ENCODE results near the gene SUCLA2. TPM values are rescaled to one million over a fixed set of nuclear protein-coding genes. Genes with fewer than 3 reads are reported as not detected.
"Not testable (repeated sequence)": the region's sequence is repeated elsewhere in the genome, so short reads cannot be mapped to it uniquely, and the experiment has no call there.

Gene SUCLA2
- total RNA-seq, 4 donors from 2014 or later: 56.8 to 68.6 (median 60.9) TPM

- no peak for ATAC-seq
- Histone ChIP-seq H3K36me3 (peaks cover 0 to 70% of the 10 kb centered on the region in 2 donors), H3K27ac (no peak overlapping the region), H3K4me3 (no peak overlapping the region), H3K9me3 (no peaks in the 10 kb centered on the region), H3K4me1 (no peaks in the 10 kb centered on the region), H3K27me3 (no peaks in the 10 kb centered on the region)
- TF ChIP-seq CTCF (IDR thresholded peaks at IDR 0.05): no peak
- TF ChIP-seq POLR2A (IDR thresholded peaks at IDR 0.05): no peak
- no peak for TF ChIP-seq POLR2AphosphoS5 (IDR thresholded peaks at IDR 0.05)
- TF ChIP-seq EP300 (IDR thresholded peaks at IDR 0.05): no peak
- WGBS, 2 donors (ENCODE audit: low coverage in 1 of 2): 96 to 100% methylated on average over 1 to 2 of the region's 4 CpGs
Observed at GRCh38 chr13:47959468-47960247, 41.4 kb downstream of the SUCLA2 start.

GRCh38 chr13:47957073-47957472 is 44.0 kb downstream of the SUCLA2 start:
- Histone ChIP-seq H3K27me3 (no peaks in the 10 kb centered on the region), H3K27ac (no peak overlapping the region), H3K4me1 (no peaks in the 10 kb centered on the region), H3K4me3 (no peak overlapping the region), H3K9me3 (no peaks in the 10 kb centered on the region), H3K36me3 (peaks cover 0 to 65% of the 10 kb centered on the region in 2 donors)
- no peak for ATAC-seq
- WGBS, 2 donors (ENCODE audit: low coverage in 1 of 2): 100% methylated on average over 1 of the region's 5 CpGs; no CpG with 5 or more reads in 1 of the 2 donors
- TF ChIP-seq POLR2A (IDR thresholded peaks at IDR 0.05): no peak
- no peak for TF ChIP-seq POLR2AphosphoS5 (IDR thresholded peaks at IDR 0.05)
- TF ChIP-seq EP300 (IDR thresholded peaks at IDR 0.05): no peak
- TF ChIP-seq CTCF (IDR thresholded peaks at IDR 0.05): no peak

- H3K4me3 ChIP-seq: no peak overlapping the region
- no peaks in the 10 kb centered on the region for H3K27me3 ChIP-seq
- no peak for ATAC-seq
- 100% methylated on average over 2 of the region's 2 CpGs; no CpG with 5 or more reads in 1 of the 2 donors for WGBS, 2 donors (ENCODE audit: low coverage in 1 of 2)
- H3K36me3 ChIP-seq: peaks cover 0 to 66% of the 10 kb centered on the region in 2 donors
- no peak overlapping the region for H3K27ac ChIP-seq
- no peaks in the 10 kb centered on the region for H3K9me3 ChIP-seq
- TF ChIP-seq POLR2A (IDR thresholded peaks at IDR 0.05) (no peak), POLR2AphosphoS5 (IDR thresholded peaks at IDR 0.05) (no peak), CTCF (IDR thresholded peaks at IDR 0.05) (no peak), EP300 (IDR thresholded peaks at IDR 0.05) (no peak)
- H3K4me1 ChIP-seq: no peaks in the 10 kb centered on the region
Observed at GRCh38 chr13:47955836-47956235, 45.2 kb downstream of the SUCLA2 start.

- Histone ChIP-seq H3K9me3 (no peaks in the 10 kb centered on the region), H3K27me3 (no peaks in the 10 kb centered on the region), H3K4me1 (no peaks in the 10 kb centered on the region), H3K27ac (no peak overlapping the region), H3K4me3 (no peak overlapping the region), H3K36me3 (peaks cover 0 to 71% of the 10 kb centered on the region in 2 donors)
- no peak for ATAC-seq
- WGBS, 2 donors (ENCODE audit: low coverage in 1 of 2): 70 to 89% methylated on average over 2 of the region's 2 CpGs
- no peak for TF ChIP-seq EP300 (IDR thresholded peaks at IDR 0.05)
- TF ChIP-seq POLR2AphosphoS5 (IDR thresholded peaks at IDR 0.05): no peak
- TF ChIP-seq POLR2A (IDR thresholded peaks at IDR 0.05): no peak
- no peak for TF ChIP-seq CTCF (IDR thresholded peaks at IDR 0.05)
Observed at GRCh38 chr13:47949799-47950198, 51.3 kb downstream of the SUCLA2 start.

GRCh38 chr13:47945738-47946137 is 55.3 kb downstream of the SUCLA2 start:
- H3K4me3 ChIP-seq: no peak overlapping the region
- 94 to 100% methylated on average over 2 of the region's 2 CpGs for WGBS, 2 donors (ENCODE audit: low coverage in 1 of 2)
- ATAC-seq: no peak
- H3K9me3 ChIP-seq: no peaks in the 10 kb centered on the region
- TF ChIP-seq EP300 (IDR thresholded peaks at IDR 0.05): no peak
- no peak for TF ChIP-seq POLR2AphosphoS5 (IDR thresholded peaks at IDR 0.05)
- TF ChIP-seq POLR2A (IDR thresholded peaks at IDR 0.05): no peak
- no peak for TF ChIP-seq CTCF (IDR thresholded peaks at IDR 0.05)
- H3K4me1 ChIP-seq: no peaks in the 10 kb centered on the region
- H3K27me3 ChIP-seq: no peaks in the 10 kb centered on the region
- no peak overlapping the region for H3K27ac ChIP-seq
- H3K36me3 ChIP-seq: peaks cover 0 to 72% of the 10 kb centered on the region in 2 donors

- H3K36me3 ChIP-seq: peaks cover 0 to 72% of the 10 kb centered on the region in 2 donors
- H3K4me1 ChIP-seq, H3K27me3 ChIP-seq, H3K9me3 ChIP-seq, H3K27ac ChIP-seq, ATAC-seq, H3K4me3 ChIP-seq: not testable (repeated sequence)
- 96 to 100% methylated on average over 2 to 4 of the region's 4 CpGs for WGBS, 2 donors (ENCODE audit: low coverage in 1 of 2)
Observed at GRCh38 chr13:47945146-47945545, 55.9 kb downstream of the SUCLA2 start.
